PC-9 (cell line): ENCODE data around the gene CCNT2. TPM values are rescaled to one million over a fixed set of nuclear protein-coding genes. Genes with fewer than 3 reads are reported as not detected.

Source experiments
- Bru-seq: library from RNA; stranded (reverse); fragments of 400-500 nt; gene quantifications from one replicate; lab custom pipeline; 2021; lab: Mats Ljungman, UMichigan
- BruChase-seq, 2 experiments: library from RNA; stranded (reverse); fragments of 400-500 nt; gene quantifications; one replicate each; lab custom pipeline; 2021; lab: Mats Ljungman, UMichigan
- BruUV-seq: library from RNA; stranded (reverse); fragments of 400-500 nt; replicated peaks from 2 replicates; lab custom pipeline; 2021; lab: Mats Ljungman, UMichigan
- CTCF ChIA-PET: fragments of 300-600 bp; sonication (Branson Sonifier 250); formaldehyde crosslinking; loops from one replicate; lab custom pipeline; 2022; ENCODE audit warnings: antibody characterized with exemption; lab: Charles Lee
- POLR2A ChIA-PET: fragments of 300-600 bp; sonication (Branson Sonifier 250); formaldehyde crosslinking; loops from one replicate; lab custom pipeline; 2022; ENCODE audit warnings: antibody characterized with exemption; ENCODE audit not compliant: unreplicated experiment; lab: Charles Lee
- DNase-seq, 2 experiments: peaks; one replicate each; pipeline versions ENCODE4 v3.0.0 to v3.0.0-alpha.2; 2015 to 2022; ENCODE audit warnings: mixed read lengths in 1 of 2
- H2AFZ ChIP-seq: fragments of 200-600 bp; sonication (generic); 2 replicates; pipeline ENCODE4 v1.8.1; 2017; ENCODE audit warnings: antibody characterized with exemption
- H3F3A ChIP-seq: fragments of 200-600 bp; sonication (generic); 2 replicates; pipeline ENCODE4 v1.8.1; 2017; ENCODE audit warnings: antibody characterized with exemption, mild to moderate bottlenecking, low read depth; ENCODE audit not compliant: insufficient read depth
- H3K27ac ChIP-seq: fragments of 200-600 bp; sonication (generic); 2 replicates; pipeline ENCODE4 v1.6.1; 2016; ENCODE audit warnings: mixed run types
- H3K27me3 ChIP-seq: fragments of 200-600 bp; sonication (generic); 2 replicates; pipeline ENCODE4 v1.6.1; 2016; ENCODE audit warnings: low read depth, mixed run types; ENCODE audit not compliant: insufficient read depth
- H3K36me3 ChIP-seq: fragments of 200-600 bp; sonication (generic); 2 replicates; pipeline ENCODE4 v1.6.1; 2016; ENCODE audit warnings: low read depth, mixed run types
- H3K4me1 ChIP-seq: fragments of 200-600 bp; sonication (generic); replicated peaks from 2 replicates; pipeline ENCODE4 v1.6.1; 2016; ENCODE audit warnings: mixed run types; ENCODE audit not compliant: insufficient read depth
- H3K4me2 ChIP-seq: fragments of 200-600 bp; sonication (generic); 2 replicates; pipeline ENCODE4 v1.6.1; 2017; ENCODE audit warnings: mixed run types
- H3K4me3 ChIP-seq: fragments of 200-600 bp; sonication (generic); 2 replicates; pipeline ENCODE4 v1.6.1; 2016; ENCODE audit warnings: mixed run types
- H3K79me2 ChIP-seq: fragments of 200-600 bp; sonication (generic); 2 replicates; pipeline ENCODE4 v1.6.1; 2017; ENCODE audit warnings: low read depth, mixed run types
- H3K9me2 ChIP-seq: fragments of 200-600 bp; sonication (generic); 2 replicates; pipeline ENCODE4 v1.8.1; 2017; ENCODE audit warnings: mild to moderate bottlenecking; ENCODE audit not compliant: insufficient read depth
- H3K9me3 ChIP-seq: fragments of 200-600 bp; sonication (generic); 2 replicates; pipeline ENCODE4 v1.8.1; 2016; ENCODE audit warnings: low read depth; ENCODE audit not compliant: insufficient read depth
- H4K20me1 ChIP-seq: fragments of 200-600 bp; sonication (generic); 2 replicates; pipeline ENCODE4 v1.8.1; 2017; ENCODE audit not compliant: insufficient read depth
- CTCF ChIP-seq: fragments of 200-600 bp; sonication (generic); conservative IDR thresholded peaks from 2 replicates; pipeline ENCODE4 v1.6.1; 2017; ENCODE audit warnings: mixed run types, antibody characterized with exemption, mild to moderate bottlenecking, moderate library complexity
- EZH2 ChIP-seq: fragments of 200-600 bp; sonication (generic); IDR thresholded peaks from 2 replicates; pipeline ENCODE4 v1.8.0; 2017; ENCODE audit warnings: antibody characterized with exemption, low read depth
- intact Hi-C: fragments of 100-400 bp; cut with micrococcal nuclease; formaldehyde crosslinking; loops from one replicate; pipeline ENCODE4 v1.10.0; 2022; ENCODE audit not compliant: unreplicated experiment
- long read RNA-seq: library from polyadenylated mRNA; stranded (forward); transcript quantifications from one replicate; pipeline ENCODE4 v2.0.0, GENCODE V29; 2022
- total RNA-seq: library from RNA; stranded (reverse); gene quantifications from 2 replicates; pipeline ENCODE4 v1.2.3, GENCODE V29; 2021

CCNT2 gene
- 19.1 and 26.2 TPM in 2 replicates for total RNA-seq
- Bru-seq, nascent RNA: percentile 96 among the genes with signal in this experiment
- percentile 96 among the genes with signal in this experiment for BruChase-seq, experiment 1, labeled RNA remaining after a 2-hour chase
- percentile 81 among the genes with signal in this experiment for BruChase-seq, experiment 2, labeled RNA remaining after a 6-hour chase
- long read RNA-seq, full-length matches to known transcripts: 18 of 25 reads
- long read RNA-seq, partial matches to known transcripts: 0 of 25 reads
- long read RNA-seq, other reads (novel, unspliced or antisense): 7 of 25 reads

- CTCF ChIA-PET: interaction anchor here (1.0 kb wide), 1 partner anchor 467 kb away, joined by 4 read pairs; no protein-coding TSS in a partner anchor
- peaks cover 12% of the 10 kb centered on the region for H3K36me3 ChIP-seq
- BruUV-seq: TSS peak; percentile 66
- H3K4me2 ChIP-seq: peak within 1 kb of the TSS; percentile 94
- H3K4me1 ChIP-seq: peaks cover 27% of the 10 kb centered on the region
- H3K9me3 ChIP-seq: peaks cover 8% of the 10 kb centered on the region; the same call in 1 of the 2 replicates
- H3K9me2 ChIP-seq: no peaks in the 10 kb centered on the region
- H3F3A ChIP-seq: peaks cover 12% of the 10 kb centered on the region
- peak within 1 kb of the TSS; percentile 94 for H3K27ac ChIP-seq
- H3K4me3 ChIP-seq: peak within 1 kb of the TSS; percentile 91
- H3K27me3 ChIP-seq: no peaks in the 10 kb centered on the region
- POLR2A ChIA-PET: interaction anchor here (0.6 kb wide), 1 partner anchor 691 kb away, joined by 3 read pairs; no protein-coding TSS in a partner anchor
- peak within 1 kb of the TSS; percentile 100 for H2AFZ ChIP-seq
- DNase-seq: peak; percentile 95 to 99
- peaks cover 41% of the 10 kb centered on the region for H4K20me1 ChIP-seq
- intact Hi-C loops: loop anchor here (1.0 to 10.0 kb wide), 4 partner anchors 136 to 804 kb away; partner anchors contain the start of genes R3HDM1, RAB3GAP1 and ZRANB3
- peaks cover 49% of the 10 kb centered on the region for H3K79me2 ChIP-seq
- TF ChIP-seq CTCF: no peak
- no peak for TF ChIP-seq EZH2
These were observed at the start of gene CCNT2 for GRCh38 chr2:134918526-134919340. TSS of gene CCNT2 (plus strand) at chr2:134918822. CDS start at chr2:134918855, 33 bp downstream.

DNA sequence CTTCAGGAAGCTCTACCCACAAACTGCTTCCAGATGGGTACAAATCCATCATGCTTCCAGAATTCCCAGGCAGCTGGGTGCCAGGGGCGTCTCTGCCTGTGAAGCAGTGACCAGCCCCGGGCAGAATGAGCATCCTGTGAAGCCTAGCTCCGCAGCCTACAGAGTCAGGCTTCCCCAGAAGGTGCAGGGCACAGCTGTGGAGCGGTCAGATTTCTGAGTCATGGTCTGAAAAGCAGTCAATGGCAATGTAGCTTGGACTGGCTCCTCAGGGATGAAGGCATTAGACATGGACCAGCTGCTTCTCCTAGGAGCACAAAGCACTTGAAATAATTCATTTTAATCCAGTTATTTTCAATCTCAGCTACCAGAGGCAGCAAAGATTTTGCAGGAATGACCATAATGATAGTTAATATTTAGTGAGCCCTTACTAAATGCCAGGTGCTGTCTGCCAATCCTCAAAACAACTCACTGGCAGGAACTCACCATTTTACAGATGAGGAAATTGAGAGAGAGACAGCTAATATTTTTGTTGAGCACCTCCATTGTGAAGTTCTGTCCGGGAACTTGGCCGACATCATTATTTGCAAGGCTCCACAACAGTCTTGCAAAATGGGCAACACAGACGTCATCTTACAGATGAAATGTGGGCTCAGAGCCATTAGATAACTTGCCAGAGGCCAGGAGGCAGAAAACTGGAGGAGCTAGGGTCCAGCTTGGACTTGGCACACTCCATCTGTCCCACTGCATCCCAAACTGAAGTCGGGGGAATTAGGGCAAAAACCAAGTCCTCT, 48.5 kb upstream of the CCNT2 start:
- H3K9me2 ChIP-seq: no peaks in the 10 kb centered on the region; the same call in 1 of the 2 replicates
- H3K79me2 ChIP-seq: no peaks in the 10 kb centered on the region
- no peak overlapping the region for H2AFZ ChIP-seq
- no peak overlapping the region for H3K4me2 ChIP-seq
- TF ChIP-seq CTCF (no peak), EZH2 (no peak)
- H3K27me3 ChIP-seq: no peaks in the 10 kb centered on the region
- DNase-seq: no peak
- H3K27ac ChIP-seq: no peak overlapping the region
- no peaks in the 10 kb centered on the region for H4K20me1 ChIP-seq
- no peaks in the 10 kb centered on the region for H3K36me3 ChIP-seq
- no peaks in the 10 kb centered on the region for H3F3A ChIP-seq
- intact Hi-C loops: no loop called here
- ChIA-PET CTCF (no interaction called here), POLR2A (no interaction called here)
- H3K4me3 ChIP-seq: no peak overlapping the region
- no peaks in the 10 kb centered on the region for H3K9me3 ChIP-seq
- no TSS peak for BruUV-seq
- H3K4me1 ChIP-seq: peaks cover 11% of the 10 kb centered on the region; the same call in 1 of the 2 replicates

GRCh38 chr2:134873152-134873551, 45.5 kb upstream of the CCNT2 start:
- H3K79me2 ChIP-seq: no peaks in the 10 kb centered on the region
- CTCF ChIA-PET: no interaction called here
- no peak overlapping the region for H3K27ac ChIP-seq
- POLR2A ChIA-PET: no interaction called here
- no peak overlapping the region for H2AFZ ChIP-seq
- H3K9me2 ChIP-seq: no peaks in the 10 kb centered on the region; the same call in 1 of the 2 replicates
- H4K20me1 ChIP-seq: no peaks in the 10 kb centered on the region
- no TSS peak for BruUV-seq
- no peak for TF ChIP-seq EZH2
- no peak for TF ChIP-seq CTCF
- no peaks in the 10 kb centered on the region for H3K4me1 ChIP-seq
- intact Hi-C loops: no loop called here
- no peaks in the 10 kb centered on the region for H3K27me3 ChIP-seq
- no peaks in the 10 kb centered on the region for H3F3A ChIP-seq
- no peak overlapping the region for H3K4me3 ChIP-seq
- H3K9me3 ChIP-seq: no peaks in the 10 kb centered on the region
- no peaks in the 10 kb centered on the region for H3K36me3 ChIP-seq
- no peak for DNase-seq
- no peak overlapping the region for H3K4me2 ChIP-seq
